CD4-positive, alpha-beta memory T cell (primary cell): ENCODE measurements around the gene MYL6B. TPM values are rescaled to one million over a fixed set of nuclear protein-coding genes. Genes with fewer than 3 reads are reported as not detected.

Source experiments
- CTCF ChIA-PET: fragments of 350-600 bp; sonication (Branson Sonifier 250); formaldehyde crosslinking; loops from one replicate; lab custom pipeline; 2021; ENCODE audit warnings: inconsistent platforms; ENCODE audit not compliant: partially characterized antibody; lab: Charles Lee
- POLR2A ChIA-PET: fragments of 350-600 bp; sonication (Branson Sonifier 250); formaldehyde crosslinking; loops from one replicate; lab custom pipeline; 2021; ENCODE audit not compliant: partially characterized antibody; lab: Charles Lee
- DNase-seq, 5 donors: peaks; one replicate each; pipeline versions ENCODE4 v3.0.0 to v3.0.0-alpha.2; 2020 to 2022; ENCODE audit warnings: mixed read lengths in 1 of 5
- H3K27ac ChIP-seq: one replicate; pipeline ENCODE4 v1.7.0; 2013; ENCODE audit warnings: low read depth, low read length
- H3K27me3 ChIP-seq: 2 replicates; pipeline ENCODE4 v1.7.0; 2013; ENCODE audit warnings: mild to moderate bottlenecking, low read length, moderate library complexity; ENCODE audit not compliant: insufficient read depth
- H3K36me3 ChIP-seq: 2 replicates; pipeline ENCODE4 v1.7.0; 2013; ENCODE audit warnings: mild to moderate bottlenecking, low read length, moderate library complexity; ENCODE audit not compliant: insufficient read depth
- H3K4me1 ChIP-seq: 2 replicates; pipeline ENCODE4 v1.7.0; 2013; ENCODE audit warnings: mild to moderate bottlenecking, low read length, moderate library complexity; ENCODE audit not compliant: insufficient read depth
- H3K4me3 ChIP-seq, 2 donors: one replicate each; pipeline ENCODE4 v1.7.0; 2013; ENCODE audit warnings: low read length in 2 of 2, mild to moderate bottlenecking in 1 of 2
- H3K9me3 ChIP-seq, 2 donors: one replicate each; pipeline ENCODE4 v1.7.0; 2013; ENCODE audit warnings: low read length in 2 of 2, control low read depth in 1 of 2; ENCODE audit not compliant: control insufficient read depth in 1 of 2
- H3K27ac Mint-ChIP-seq, 7 donors: one replicate each; pipeline ENCODE4 v1.8.0; 2020 to 2021; ENCODE audit warnings: mixed read lengths in 7 of 7, mild to moderate bottlenecking in 6 of 7, inconsistent platforms in 3 of 7, moderate library complexity in 3 of 7
- H3K27me3 Mint-ChIP-seq, 2 donors: one replicate each; pipeline ENCODE4 v1.8.0; 2020 to 2021; ENCODE audit warnings: mixed read lengths in 2 of 2
- H3K36me3 Mint-ChIP-seq, 2 donors: one replicate each; pipeline ENCODE4 v1.8.0; 2020 to 2021; ENCODE audit warnings: mixed read lengths in 2 of 2, inconsistent platforms in 1 of 2, mild to moderate bottlenecking in 1 of 2
- H3K4me1 Mint-ChIP-seq, 4 donors: one replicate each; pipeline ENCODE4 v1.8.0; 2020 to 2021; ENCODE audit warnings: mixed read lengths in 4 of 4, mild to moderate bottlenecking in 1 of 4
- H3K4me3 Mint-ChIP-seq, 8 donors: one replicate each; pipeline ENCODE4 v1.8.0; 2020 to 2021; ENCODE audit warnings: mixed read lengths in 8 of 8, mild to moderate bottlenecking in 7 of 8, moderate library complexity in 6 of 8, inconsistent platforms in 3 of 8
- H3K9me3 Mint-ChIP-seq, 8 donors: one replicate each; pipeline ENCODE4 v1.8.0; 2020 to 2021; ENCODE audit warnings: mixed read lengths in 8 of 8, mild to moderate bottlenecking in 5 of 8, inconsistent platforms in 3 of 8, moderate library complexity in 1 of 8
- intact Hi-C: fragments of 100-400 bp; cut with micrococcal nuclease; formaldehyde crosslinking; loops from one replicate; pipeline ENCODE4 v1.15.1; 2023
- polyA plus RNA-seq, 2 donors: library from polyadenylated mRNA; unstranded; fragments of 300-500 nt; fragmentation: Illumina TruSeq; gene quantifications; one replicate each; pipeline ENCODE4 v1.2.3, GENCODE V29; 2021
- total RNA-seq, 2 experiments: library from RNA; stranded (reverse); gene quantifications; one replicate each; pipeline ENCODE4 v1.2.3, GENCODE V29; 2021

The MYL6B gene
- total and polyA plus RNA-seq, 4 experiments from 2014 or later: 1.8 to 4.8 (median 3.0) TPM

GRCh38 chr12:56104815-56105608 lies 47.4 kb upstream of the MYL6B start:
- Histone ChIP-seq H3K36me3 (peaks cover 33% of the 10 kb centered on the region), H3K4me3 (peak overlapping the region; percentile 25 to 90), H3K27me3 (no peaks in the 10 kb centered on the region), H3K4me1 (peaks cover 49% of the 10 kb centered on the region), H3K9me3 (no peaks in the 10 kb centered on the region), H3K27ac (peak overlapping the region; percentile 82)
- ChIA-PET CTCF (interaction anchor here (0.8 to 7.9 kb wide), 12 partner anchors 10 to 367 kb away, joined by 3 to 68 read pairs (median 7); partner anchors contain the start of genes ERBB3, ESYT1, RNF41 and RPL41), POLR2A (interaction anchor here (0.5 to 10.8 kb wide), 36 partner anchors 8 to 582 kb away, joined by 3 to 324 read pairs (median 8); partner anchors contain the start of genes ATP5F1B, CNPY2, COQ10A and ERBB3)
- peaks cover 33 to 45% of the 10 kb centered on the region in 2 donors for H3K36me3 Mint-ChIP-seq
- no peaks in the 10 kb centered on the region for H3K27me3 Mint-ChIP-seq
- H3K4me1 Mint-ChIP-seq: peaks cover 34 to 62% (median 47%) of the 10 kb centered on the region in 4 donors
- DNase-seq: no peak
- H3K4me3 Mint-ChIP-seq: peak overlapping the region; percentile 89 to 99 (median 96)
- H3K9me3 Mint-ChIP-seq: no peaks in the 10 kb centered on the region
- intact Hi-C loops: loop anchor here (1.0 to 5.0 kb wide), 11 partner anchors 11 to 368 kb away; partner anchors contain the start of genes MYL6B, ORMDL2, PYM1 and RPL41
- H3K27ac Mint-ChIP-seq: peak overlapping the region; percentile 97 to 100 (median 98)

- H3K36me3 Mint-ChIP-seq: peaks cover 38 to 49% of the 10 kb centered on the region in 2 donors
Measured at GRCh38 chr12:56105609-56105902, 46.8 kb upstream of the MYL6B start.

GRCh38 chr12:56107242-56107641 lies 45.1 kb upstream of the MYL6B start:
- Histone ChIP-seq H3K27me3 (no peaks in the 10 kb centered on the region), H3K27ac (no peak overlapping the region), H3K4me3 (no peak overlapping the region), H3K36me3 (peaks cover 53% of the 10 kb centered on the region), H3K9me3 (no peaks in the 10 kb centered on the region), H3K4me1 (peaks cover 39% of the 10 kb centered on the region)
- Mint-ChIP-seq H3K9me3 (no peaks in the 10 kb centered on the region), H3K27me3 (no peaks in the 10 kb centered on the region), H3K36me3 (peaks cover 50 to 64% of the 10 kb centered on the region in 2 donors), H3K4me1 (peaks cover 25 to 49% (median 38%) of the 10 kb centered on the region in 4 donors), H3K27ac (peak overlapping the region in 5 of 7 donors; percentile 17 to 87 (median 48)), H3K4me3 (peak overlapping the region in 1 of 8 donors; percentile 44)
- ChIA-PET POLR2A (interaction anchor here (0.6 to 10.8 kb wide), 3 partner anchors 10 to 352 kb away, joined by 3 to 324 read pairs (median 3); partner anchors contain the start of genes RPL41 and ZC3H10), CTCF (interaction anchor here (0.7 to 7.9 kb wide), 6 partner anchors 10 to 369 kb away, joined by 3 to 68 read pairs (median 3); partner anchors contain the start of genes RPL41 and ZC3H10)
- intact Hi-C loops: no loop called here
- no peak for DNase-seq

More at GRCh38 chr12:56105609-56105902, 46.8 kb upstream of the MYL6B start:
- H3K9me3 Mint-ChIP-seq: no peaks in the 10 kb centered on the region
- peak overlapping the region; percentile 89 to 99 (median 96) for H3K4me3 Mint-ChIP-seq
- Histone ChIP-seq H3K4me3 (peak overlapping the region; percentile 25 to 90), H3K4me1 (peaks cover 49% of the 10 kb centered on the region), H3K9me3 (no peaks in the 10 kb centered on the region), H3K27ac (peak overlapping the region; percentile 82), H3K36me3 (peaks cover 38% of the 10 kb centered on the region), H3K27me3 (no peaks in the 10 kb centered on the region)
- H3K27ac Mint-ChIP-seq: peak overlapping the region; percentile 78 to 99 (median 98)
- no peaks in the 10 kb centered on the region for H3K27me3 Mint-ChIP-seq
- intact Hi-C loops: no loop called here
- ChIA-PET CTCF (interaction anchor here (0.8 to 7.9 kb wide), 7 partner anchors 13 to 368 kb away, joined by 3 to 68 read pairs (median 11); partner anchors contain the start of genes ERBB3, RNF41, RPL41 and SMARCC2), POLR2A (interaction anchor here (0.5 to 10.8 kb wide), 12 partner anchors 8 to 132 kb away, joined by 3 to 324 read pairs (median 17); partner anchors contain the start of genes ERBB3, ESYT1, MYL6 and RAB5B)
- peaks cover 33 to 62% (median 47%) of the 10 kb centered on the region in 4 donors for H3K4me1 Mint-ChIP-seq
- DNase-seq: no peak

GRCh38 chr12:56110571-56110970 lies 41.8 kb upstream of the MYL6B start:
- Mint-ChIP-seq H3K36me3 (peaks cover 65 to 67% of the 10 kb centered on the region in 2 donors), H3K4me3 (no peak overlapping the region), H3K4me1 (peaks cover 7 to 21% (median 15%) of the 10 kb centered on the region in 4 donors), H3K27me3 (no peaks in the 10 kb centered on the region), H3K9me3 (no peaks in the 10 kb centered on the region), H3K27ac (peak overlapping the region in 3 of 7 donors; percentile 3 to 46 (median 29))
- no peak overlapping the region for H3K27ac ChIP-seq
- H3K36me3 ChIP-seq: peaks cover 60% of the 10 kb centered on the region
- no peak for DNase-seq
- ChIA-PET POLR2A (interaction anchor here (10.8 kb wide), 1 partner anchor 7 kb away, joined by 324 read pairs; the partner anchor contains the start of genes RPL41 and ZC3H10), CTCF (interaction anchor here (0.9 to 1.5 kb wide), 2 partner anchors 64 to 114 kb away, joined by 3 read pairs; partner anchors contain the start of gene SUOX)
- peaks cover 21% of the 10 kb centered on the region for H3K4me1 ChIP-seq
- H3K27me3 ChIP-seq: no peaks in the 10 kb centered on the region
- H3K4me3 ChIP-seq: no peak overlapping the region
- intact Hi-C loops: no loop called here
- no peaks in the 10 kb centered on the region for H3K9me3 ChIP-seq

GRCh38 chr12:56114084-56114483 lies 38.3 kb upstream of the MYL6B start:
- Mint-ChIP-seq H3K27me3 (no peaks in the 10 kb centered on the region), H3K9me3 (no peaks in the 10 kb centered on the region), H3K27ac (peak overlapping the region in 5 of 7 donors; percentile 5 to 81 (median 78)), H3K4me3 (peak overlapping the region in 4 of 8 donors; percentile 21 to 78 (median 37)), H3K36me3 (peaks cover 52 to 63% of the 10 kb centered on the region in 2 donors), H3K4me1 (peaks cover 14 to 32% (median 23%) of the 10 kb centered on the region in 4 donors)
- intact Hi-C loops: no loop called here
- Histone ChIP-seq H3K27ac (no peak overlapping the region), H3K4me1 (peaks cover 24% of the 10 kb centered on the region), H3K36me3 (peaks cover 37% of the 10 kb centered on the region), H3K4me3 (no peak overlapping the region), H3K9me3 (no peaks in the 10 kb centered on the region), H3K27me3 (no peaks in the 10 kb centered on the region)
- no peak for DNase-seq
- CTCF ChIA-PET: no interaction called here
- POLR2A ChIA-PET: interaction anchor here (1.2 to 6.6 kb wide), 3 partner anchors 9 to 10 kb away, joined by 3 to 324 read pairs (median 6); partner anchors contain the start of gene PA2G4

- no peaks in the 10 kb centered on the region for H3K9me3 Mint-ChIP-seq
- intact Hi-C loops: loop anchor here (5.0 kb wide), 3 partner anchors 118 to 522 kb away; partner anchors contain the start of genes PYM1 and SUOX
- Histone ChIP-seq H3K27me3 (no peaks in the 10 kb centered on the region), H3K36me3 (peaks cover 24% of the 10 kb centered on the region), H3K4me1 (peaks cover 34% of the 10 kb centered on the region), H3K27ac (peak overlapping the region; percentile 89), H3K9me3 (no peaks in the 10 kb centered on the region), H3K4me3 (no peak overlapping the region)
- ChIA-PET POLR2A (interaction anchor here (0.6 to 7.6 kb wide), 14 partner anchors 10 to 1835 kb away, joined by 3 to 324 read pairs (median 4); partner anchors contain the start of genes ANKRD52, BLOC1S1, CBX5 and ESYT1), CTCF (interaction anchor here (0.9 to 6.0 kb wide), 8 partner anchors 9 to 376 kb away, joined by 3 to 41 read pairs (median 4); partner anchors contain the start of gene PA2G4)
- peaks cover 43 to 59% of the 10 kb centered on the region in 2 donors for H3K36me3 Mint-ChIP-seq
- H3K4me3 Mint-ChIP-seq: peak overlapping the region; percentile 95 to 99 (median 98)
- H3K4me1 Mint-ChIP-seq: peaks cover 20 to 43% (median 30%) of the 10 kb centered on the region in 4 donors
- peak overlapping the region; percentile 94 to 100 (median 99) for H3K27ac Mint-ChIP-seq
- H3K27me3 Mint-ChIP-seq: no peaks in the 10 kb centered on the region
- no peak for DNase-seq
Measured at GRCh38 chr12:56115329-56115728, 37.1 kb upstream of the MYL6B start.
